ENCODE measurements around the gene CHD2.

CHD2 gene

DNA sequence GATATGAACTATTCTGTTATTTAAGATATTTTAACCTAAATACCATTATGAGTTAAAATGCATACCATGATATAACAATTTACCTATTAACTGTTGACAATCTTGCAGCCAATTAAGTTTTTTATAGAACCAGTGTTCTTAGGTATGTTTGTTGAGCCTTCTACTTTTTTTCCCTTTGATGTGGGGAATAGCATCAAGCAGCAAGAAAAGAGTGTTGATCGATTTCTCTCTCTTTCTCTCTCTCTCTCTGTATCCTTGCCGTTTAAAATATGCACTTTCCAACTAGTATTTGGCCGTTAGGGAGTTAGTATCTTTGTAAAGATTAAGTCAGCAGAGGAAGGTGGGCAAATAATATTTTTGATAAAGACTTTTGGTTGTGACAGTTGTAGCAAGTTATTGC lies 5.9 kb downstream of the CHD2 start:
- Histone ChIP-seq H3K36me3 (ENCODE audit: control insufficient read depth, insufficient read depth, low read length) (no peaks in the 10 kb centered on the region; the same call in 1 of the 2 replicates), H3K27ac (ENCODE audit: low read length) (no peak overlapping the region), H3K27me3 (ENCODE audit: control insufficient read depth, insufficient read depth, low read length) (no peaks in the 10 kb centered on the region), H3K4me3 (ENCODE audit: low read length) (no peak overlapping the region), H3K4me1 (ENCODE audit: control insufficient read depth, insufficient read depth, low read length) (0 out of 2 replicates have a peak, but pooled peaks cover 2% of the 10 kb centered on the region), H3K9me3 (ENCODE audit: control insufficient read depth, insufficient read depth, low read length) (no peaks in the 10 kb centered on the region)
- no CpG with 5 or more reads among the region's 3 CpGs for WGBS (ENCODE audit: insufficient coverage, insufficient read length)
- DNase-seq (ENCODE audit: low read depth, low spot score), result no peak

DNA sequence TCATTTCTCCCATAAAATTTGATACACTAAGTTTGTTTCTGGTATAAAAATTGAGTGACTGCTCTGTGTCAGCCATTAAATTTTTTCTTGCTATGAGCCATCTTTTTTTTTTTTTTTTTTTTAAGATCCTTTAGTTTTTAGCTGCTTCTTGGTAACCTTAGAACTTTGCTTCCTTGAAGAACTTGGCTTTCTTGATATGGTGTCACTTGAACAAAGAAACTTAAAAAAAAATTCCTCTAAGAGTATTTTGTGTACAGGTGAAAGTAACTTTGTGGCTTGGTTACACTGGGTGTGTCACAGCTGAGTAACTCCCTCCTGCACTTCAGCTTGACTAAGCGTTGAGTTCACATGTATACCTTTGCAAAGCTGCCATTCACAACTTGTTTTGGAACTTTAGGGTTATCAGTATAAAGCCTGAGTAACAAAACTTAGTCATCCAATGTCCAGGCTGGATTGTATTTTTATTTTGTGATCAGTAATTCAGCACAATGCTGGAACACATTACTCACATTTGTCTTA lies 6.5 kb downstream of the CHD2 start:
- H3K27ac ChIP-seq (ENCODE audit: low read length), result no peak overlapping the region
- H3K4me3 ChIP-seq (ENCODE audit: low read length), result no peak overlapping the region
- no peak for DNase-seq (ENCODE audit: low read depth, low spot score)
- 0 out of 2 replicates have a peak, but pooled peaks cover 2% of the 10 kb centered on the region for H3K4me1 ChIP-seq (ENCODE audit: control insufficient read depth, insufficient read depth, low read length)
- H3K27me3 ChIP-seq (ENCODE audit: control insufficient read depth, insufficient read depth, low read length), result no peaks in the 10 kb centered on the region
- H3K36me3 ChIP-seq (ENCODE audit: control insufficient read depth, insufficient read depth, low read length), result no peaks in the 10 kb centered on the region; the same call in 1 of the 2 replicates
- no CpG with 5 or more reads among the region's 1 CpG for WGBS (ENCODE audit: insufficient coverage, insufficient read length)
- H3K9me3 ChIP-seq (ENCODE audit: control insufficient read depth, insufficient read depth, low read length), result no peaks in the 10 kb centered on the region

DNA sequence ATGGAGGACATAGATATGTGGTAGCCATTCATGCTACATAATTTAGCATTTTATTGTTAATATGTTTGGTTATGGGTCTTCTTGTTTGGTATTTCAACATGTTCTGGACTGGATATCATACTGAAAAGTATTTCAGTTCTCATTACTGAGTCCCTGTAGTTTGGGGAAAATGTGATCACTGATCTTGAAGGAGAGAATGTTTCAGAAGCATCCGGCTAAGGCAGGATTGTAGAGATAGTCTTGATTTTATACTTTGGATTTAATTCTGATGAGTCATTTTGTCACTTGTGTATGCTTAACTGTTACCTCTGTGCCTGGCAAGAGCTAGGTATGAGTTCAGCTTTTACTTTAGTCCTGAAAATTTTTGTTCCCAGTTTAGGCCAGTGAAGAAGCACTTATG lies 7.1 kb downstream of the CHD2 start:
- H3K4me3 ChIP-seq (ENCODE audit: low read length), result no peak overlapping the region
- H3K27me3 ChIP-seq (ENCODE audit: control insufficient read depth, insufficient read depth, low read length), result no peaks in the 10 kb centered on the region
- no peaks in the 10 kb centered on the region; the same call in 1 of the 2 replicates for H3K36me3 ChIP-seq (ENCODE audit: control insufficient read depth, insufficient read depth, low read length)
- WGBS (ENCODE audit: insufficient coverage, insufficient read length), result no CpG with 5 or more reads among the region's 1 CpG
- DNase-seq (ENCODE audit: low read depth, low spot score), result no peak
- H3K9me3 ChIP-seq (ENCODE audit: control insufficient read depth, insufficient read depth, low read length), result no peaks in the 10 kb centered on the region
- H3K4me1 ChIP-seq (ENCODE audit: control insufficient read depth, insufficient read depth, low read length), result 0 out of 2 replicates have a peak, but pooled peaks cover 2% of the 10 kb centered on the region
- H3K27ac ChIP-seq (ENCODE audit: low read length), result no peak overlapping the region

DNA sequence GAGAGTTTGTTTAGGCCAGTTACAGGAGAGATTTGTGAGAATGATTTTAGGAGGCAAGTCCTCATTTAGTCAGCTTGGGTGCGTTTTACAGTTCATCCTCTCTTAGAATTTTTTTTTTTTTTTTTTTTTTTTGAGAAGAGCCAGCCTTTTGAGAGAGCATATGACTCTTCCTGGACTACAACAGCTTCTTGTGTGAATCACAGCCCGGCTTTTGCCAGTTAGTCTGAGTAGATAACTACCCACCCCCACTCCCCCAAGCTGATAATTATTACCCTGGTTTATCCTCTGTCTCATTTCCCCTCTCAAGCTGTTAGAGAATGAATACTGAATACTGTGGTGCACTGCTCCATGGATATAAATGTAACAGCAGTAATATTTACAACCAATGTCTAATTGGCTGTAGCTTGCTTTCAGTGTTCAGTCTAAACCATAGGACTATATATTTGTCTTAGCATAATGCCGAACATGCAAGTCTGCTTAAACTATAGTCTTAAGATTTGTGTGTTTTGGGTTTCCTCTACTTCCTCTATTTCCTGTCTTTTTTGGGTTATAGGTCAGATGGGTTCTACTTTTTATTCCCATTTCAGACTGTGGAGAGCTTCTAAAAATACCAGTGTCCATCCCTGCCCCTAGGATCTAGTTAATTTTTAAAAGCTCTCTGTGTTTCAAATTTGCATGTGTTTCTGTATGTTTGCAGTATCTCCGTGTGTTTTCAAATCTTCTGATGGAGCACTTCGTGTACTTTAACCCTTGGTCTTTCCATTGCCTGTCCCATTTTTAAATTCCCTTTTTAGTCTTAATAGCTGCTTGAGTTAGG lies 8.0 kb downstream of the CHD2 start:
- Histone ChIP-seq H3K4me1 (ENCODE audit: control insufficient read depth, insufficient read depth, low read length) (0 out of 2 replicates have a peak, but pooled peaks cover 2% of the 10 kb centered on the region), H3K27me3 (ENCODE audit: control insufficient read depth, insufficient read depth, low read length) (no peaks in the 10 kb centered on the region), H3K27ac (ENCODE audit: low read length) (no peak overlapping the region), H3K4me3 (ENCODE audit: low read length) (no peak overlapping the region), H3K36me3 (ENCODE audit: control insufficient read depth, insufficient read depth, low read length) (no peaks in the 10 kb centered on the region; the same call in 1 of the 2 replicates), H3K9me3 (ENCODE audit: control insufficient read depth, insufficient read depth, low read length) (no peaks in the 10 kb centered on the region)
- DNase-seq (ENCODE audit: low read depth, low spot score), result no peak
- WGBS (ENCODE audit: insufficient coverage, insufficient read length), result no CpG with 5 or more reads among the region's 5 CpGs

DNA sequence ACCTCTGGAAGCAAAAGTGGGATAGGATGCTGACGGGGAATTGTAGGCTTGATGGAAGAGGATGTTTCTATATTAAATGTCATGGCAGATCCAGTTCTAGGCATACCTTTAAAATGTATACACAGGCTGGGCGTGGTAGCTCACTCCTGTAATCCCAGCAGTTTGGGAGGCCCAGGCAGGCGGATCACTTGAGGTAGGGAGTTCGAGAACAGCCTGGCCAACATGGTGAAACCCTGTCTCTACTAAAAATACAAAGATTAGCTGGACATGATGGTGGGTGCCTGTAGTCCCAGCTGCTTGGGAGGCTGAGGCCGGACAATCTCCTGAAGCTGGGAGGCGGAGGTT lies 8.6 kb downstream of the CHD2 start:
- Histone ChIP-seq H3K4me1 (ENCODE audit: control insufficient read depth, insufficient read depth, low read length) (0 out of 2 replicates have a peak, but pooled peaks cover 3% of the 10 kb centered on the region), H3K27ac (ENCODE audit: low read length) (no peak overlapping the region), H3K27me3 (ENCODE audit: control insufficient read depth, insufficient read depth, low read length) (no peaks in the 10 kb centered on the region), H3K4me3 (ENCODE audit: low read length) (no peak overlapping the region), H3K9me3 (ENCODE audit: control insufficient read depth, insufficient read depth, low read length) (no peaks in the 10 kb centered on the region), H3K36me3 (ENCODE audit: control insufficient read depth, insufficient read depth, low read length) (no peaks in the 10 kb centered on the region)
- WGBS (ENCODE audit: insufficient coverage, insufficient read length), result no CpG with 5 or more reads among the region's 6 CpGs
- no peak for DNase-seq (ENCODE audit: low read depth, low spot score)

DNA sequence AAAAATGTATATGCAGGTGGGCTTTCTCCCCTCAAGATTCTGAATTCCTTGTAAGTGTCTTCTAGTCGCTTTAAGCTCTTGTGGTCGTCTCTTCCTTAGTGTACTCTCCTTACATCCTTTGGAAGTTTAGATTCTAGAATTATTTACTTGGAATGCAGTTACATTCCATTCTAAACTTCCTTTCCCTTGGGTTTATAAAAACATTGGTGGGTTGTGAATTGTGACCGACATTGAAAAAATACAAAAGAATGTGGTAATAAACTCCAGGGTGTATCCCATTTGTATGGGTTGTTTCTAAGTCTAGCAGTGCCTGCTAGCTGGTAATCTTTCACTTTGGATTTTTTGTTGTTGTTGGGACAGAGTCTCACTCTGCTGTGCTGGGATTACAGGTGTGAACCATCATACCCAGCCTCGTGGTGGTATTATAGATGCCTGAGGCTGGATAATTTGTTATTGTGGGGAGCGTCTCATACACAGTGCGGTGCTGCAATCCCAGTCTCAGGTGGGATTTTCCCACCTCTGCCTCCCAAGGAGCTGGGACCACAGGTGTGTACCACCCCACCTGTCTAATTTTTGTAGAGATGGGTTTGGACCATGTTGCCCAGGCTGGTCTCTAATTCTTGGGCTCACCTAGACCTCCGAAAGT lies 9.1 kb downstream of the CHD2 start:
- H3K4me3 ChIP-seq (ENCODE audit: low read length), result no peak overlapping the region

DNA sequence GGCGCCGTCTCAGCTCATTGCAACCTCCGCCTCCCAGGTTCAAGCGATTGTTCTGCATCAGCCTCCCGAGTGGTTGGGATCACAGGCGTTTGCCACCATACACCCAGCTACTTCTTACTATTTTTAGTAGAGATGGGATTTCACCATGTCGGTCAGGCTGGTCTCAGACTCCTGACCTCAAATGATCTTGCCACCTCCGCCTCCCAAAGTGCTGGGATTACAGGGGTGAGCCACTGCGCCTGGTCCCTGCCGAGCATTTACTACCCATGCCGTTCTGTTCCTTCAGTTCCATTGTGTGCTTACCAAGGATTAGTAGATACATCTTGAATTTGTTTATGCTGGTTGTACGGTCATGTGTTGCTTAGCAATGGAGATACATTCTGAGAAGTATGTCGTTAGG lies 10.3 kb downstream of the CHD2 start:
- H3K9me3 ChIP-seq (ENCODE audit: control insufficient read depth, insufficient read depth, low read length), result no peaks in the 10 kb centered on the region
- H3K4me1 ChIP-seq (ENCODE audit: control insufficient read depth, insufficient read depth, low read length), result 0 out of 2 replicates have a peak, but pooled peaks cover 3% of the 10 kb centered on the region
- no peak for DNase-seq (ENCODE audit: low read depth, low spot score)
- H3K27ac ChIP-seq (ENCODE audit: low read length), result no peak overlapping the region
- no CpG with 5 or more reads among the region's 13 CpGs for WGBS (ENCODE audit: insufficient coverage, insufficient read length)
- H3K4me3 ChIP-seq (ENCODE audit: low read length), result no peak overlapping the region
- H3K27me3 ChIP-seq (ENCODE audit: control insufficient read depth, insufficient read depth, low read length), result no peaks in the 10 kb centered on the region
- no peaks in the 10 kb centered on the region for H3K36me3 ChIP-seq (ENCODE audit: control insufficient read depth, insufficient read depth, low read length)

More for the DNA sequence above, 9.1 kb downstream of the CHD2 start:
- Histone ChIP-seq H3K27me3 (ENCODE audit: control insufficient read depth, insufficient read depth, low read length) (no peaks in the 10 kb centered on the region), H3K27ac (ENCODE audit: low read length) (no peak overlapping the region), H3K4me1 (ENCODE audit: control insufficient read depth, insufficient read depth, low read length) (0 out of 2 replicates have a peak, but pooled peaks cover 3% of the 10 kb centered on the region), H3K36me3 (ENCODE audit: control insufficient read depth, insufficient read depth, low read length) (no peaks in the 10 kb centered on the region), H3K9me3 (ENCODE audit: control insufficient read depth, insufficient read depth, low read length) (no peaks in the 10 kb centered on the region)
- WGBS (ENCODE audit: insufficient coverage, insufficient read length), result no CpG with 5 or more reads among the region's 7 CpGs
- no peak for DNase-seq (ENCODE audit: low read depth, low spot score)

DNA sequence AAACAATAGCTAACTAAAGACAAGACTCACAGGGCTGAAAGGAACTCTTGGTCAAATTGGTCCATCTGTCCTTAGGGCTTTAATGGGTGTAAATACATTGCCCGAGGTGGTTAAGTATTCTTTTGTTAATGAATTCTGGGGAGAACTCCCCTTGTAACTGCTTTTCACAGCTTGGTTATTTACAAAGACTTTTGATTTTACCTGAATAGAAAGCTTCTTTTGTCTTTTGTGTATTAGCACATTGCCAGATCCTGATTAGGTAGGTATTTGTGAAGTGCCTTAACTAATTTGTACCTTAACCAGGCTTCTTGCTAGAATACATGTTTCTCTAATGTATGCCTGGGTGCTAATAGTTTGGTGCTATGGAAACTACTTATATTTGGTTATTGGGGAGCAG lies 14.0 kb downstream of the CHD2 start:
- WGBS (ENCODE audit: insufficient coverage, insufficient read length), result no CpG with 5 or more reads among the region's 1 CpG
- no peak for DNase-seq (ENCODE audit: low read depth, low spot score)
- Histone ChIP-seq H3K27ac (ENCODE audit: low read length) (no peak overlapping the region), H3K36me3 (ENCODE audit: control insufficient read depth, insufficient read depth, low read length) (no peaks in the 10 kb centered on the region), H3K9me3 (ENCODE audit: control insufficient read depth, insufficient read depth, low read length) (no peaks in the 10 kb centered on the region), H3K4me1 (ENCODE audit: control insufficient read depth, insufficient read depth, low read length) (peaks cover 1% of the 10 kb centered on the region; the same call in 1 of the 2 replicates), H3K4me3 (ENCODE audit: low read length) (no peak overlapping the region), H3K27me3 (ENCODE audit: control insufficient read depth, insufficient read depth, low read length) (no peaks in the 10 kb centered on the region)

DNA sequence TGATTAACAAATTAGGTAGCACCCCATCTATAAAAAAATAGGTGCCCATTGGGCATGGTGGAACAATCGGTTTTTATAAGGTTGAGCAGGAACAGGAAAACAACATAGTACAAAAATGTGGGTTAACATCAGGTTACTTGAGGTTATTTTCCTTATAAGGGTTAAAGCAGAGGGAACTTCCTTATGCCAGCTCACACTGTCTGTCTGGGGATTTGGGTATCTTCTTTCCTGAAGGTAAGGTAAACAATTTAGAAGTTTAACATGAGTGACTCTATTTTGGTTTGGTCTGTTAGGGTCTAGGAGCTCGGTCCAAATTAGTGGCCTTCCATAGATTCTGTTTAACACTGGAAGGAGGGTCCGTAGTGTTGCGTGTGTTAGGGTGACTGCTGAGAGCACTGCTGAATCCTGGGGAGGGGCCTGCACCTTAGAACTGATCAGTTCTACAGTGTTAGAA lies 14.7 kb downstream of the CHD2 start:
- H3K27ac ChIP-seq (ENCODE audit: low read length), result no peak overlapping the region
- no peak overlapping the region for H3K4me3 ChIP-seq (ENCODE audit: low read length)
- no peaks in the 10 kb centered on the region for H3K36me3 ChIP-seq (ENCODE audit: control insufficient read depth, insufficient read depth, low read length)
- no peak for DNase-seq (ENCODE audit: low read depth, low spot score)
- no peaks in the 10 kb centered on the region for H3K27me3 ChIP-seq (ENCODE audit: control insufficient read depth, insufficient read depth, low read length)
- H3K9me3 ChIP-seq (ENCODE audit: control insufficient read depth, insufficient read depth, low read length), result no peaks in the 10 kb centered on the region
- peaks cover 1% of the 10 kb centered on the region; the same call in 1 of the 2 replicates for H3K4me1 ChIP-seq (ENCODE audit: control insufficient read depth, insufficient read depth, low read length)
- WGBS (ENCODE audit: insufficient coverage, insufficient read length), result no CpG with 5 or more reads among the region's 4 CpGs

DNA sequence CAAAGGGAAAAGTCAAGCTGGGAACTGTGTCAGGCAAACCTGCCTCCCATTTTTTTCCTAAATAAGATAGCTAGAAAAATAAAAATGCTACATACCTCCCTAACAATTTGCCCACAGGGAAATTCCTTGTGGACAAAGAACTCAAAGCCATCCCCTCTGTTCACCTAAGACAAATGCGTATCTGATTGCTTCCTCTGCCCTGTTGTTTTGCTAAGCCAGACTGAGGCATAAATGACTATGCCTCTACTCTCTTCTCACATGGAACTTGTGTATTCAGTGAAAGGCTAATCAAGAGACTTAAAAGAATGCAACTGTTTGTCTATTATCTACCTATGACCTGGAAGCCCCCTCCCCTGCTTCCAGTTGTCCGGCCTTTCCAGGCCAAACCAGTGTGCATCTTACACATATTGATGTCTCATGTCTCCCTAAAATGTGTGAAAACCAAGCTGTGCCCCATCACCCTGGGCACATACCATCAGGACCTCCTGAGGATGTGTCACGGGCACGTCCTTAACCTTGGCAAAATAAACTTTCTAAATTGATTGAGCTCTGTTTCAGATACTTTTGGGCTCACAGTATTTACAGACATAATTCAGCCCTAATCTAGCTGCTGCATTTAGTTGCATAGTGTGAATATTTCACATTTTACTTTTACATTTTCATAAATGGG lies 15.8 kb downstream of the CHD2 start:
- Histone ChIP-seq H3K4me3 (ENCODE audit: low read length) (no peak overlapping the region), H3K27ac (ENCODE audit: low read length) (no peak overlapping the region), H3K36me3 (ENCODE audit: control insufficient read depth, insufficient read depth, low read length) (no peaks in the 10 kb centered on the region), H3K9me3 (ENCODE audit: control insufficient read depth, insufficient read depth, low read length) (no peaks in the 10 kb centered on the region), H3K4me1 (ENCODE audit: control insufficient read depth, insufficient read depth, low read length) (peaks cover 1% of the 10 kb centered on the region; the same call in 1 of the 2 replicates), H3K27me3 (ENCODE audit: control insufficient read depth, insufficient read depth, low read length) (no peaks in the 10 kb centered on the region)
- DNase-seq (ENCODE audit: low read depth, low spot score), result no peak
- no CpG with 5 or more reads among the region's 4 CpGs for WGBS (ENCODE audit: insufficient coverage, insufficient read length)
